ENCODE data around the gene GLMP.

The GLMP gene

GRCh38 chr1:156242738-156243137 is 52.7 kb downstream of the GLMP start:
- H3K4me1 ChIP-seq (ENCODE audit: control insufficient read depth, insufficient read depth, low read length) = peaks cover 12% of the 10 kb centered on the region; the same call in 1 of the 2 replicates

More at GRCh38 chr1:156242738-156243137, 52.7 kb downstream of the GLMP start:
- H3K4me3 ChIP-seq (ENCODE audit: low read length) = no peak overlapping the region
- no peaks in the 10 kb centered on the region for H3K27me3 ChIP-seq (ENCODE audit: control insufficient read depth, insufficient read depth, low read length)
- peaks cover 15% of the 10 kb centered on the region; the same call in 1 of the 2 replicates for H3K36me3 ChIP-seq (ENCODE audit: control insufficient read depth, insufficient read depth, low read length)
- no peaks in the 10 kb centered on the region for H3K9me3 ChIP-seq (ENCODE audit: control insufficient read depth, insufficient read depth, low read length)
- no peak overlapping the region for H3K27ac ChIP-seq (ENCODE audit: low read length)
- no peak for DNase-seq (ENCODE audit: low read depth, low spot score)
- WGBS (ENCODE audit: insufficient coverage, insufficient read length) = no CpG with 5 or more reads among the region's 10 CpGs

Measured in iPS DF 6.9 (cell line).